Peyer's patch (tissue), 4 donors: ENCODE data around the gene HELQ.

Source experiments
- CTCF ChIP-seq, 6 experiments: fragments of 450-650 bp in 4 of 6; fragments of 200-600 bp in 2 of 6; sonication (generic) in 1 of 6; IDR thresholded peaks; one replicate each; pipeline ENCODE4 v1.5.1; 2017 to 2019; ENCODE audit warnings: antibody characterized with exemption in 6 of 6, mild to moderate bottlenecking in 3 of 6, moderate library complexity in 1 of 6
- POLR2A ChIP-seq, 2 donors: fragments of 450-650 bp; IDR thresholded peaks; one replicate each; pipeline ENCODE4 v1.5.1; 2017; ENCODE audit warnings: antibody characterized with exemption in 2 of 2, mild to moderate bottlenecking in 2 of 2, moderate library complexity in 2 of 2

- TF ChIP-seq POLR2A (IDR thresholded peaks at IDR 0.05) = no peak
- TF ChIP-seq CTCF (IDR thresholded peaks at IDR 0.05) = no peak
These were observed 37.4 kb downstream of the HELQ start for GRCh38 chr4:83418211-83418610.
